Measurements from ENCODE around the gene RIPOR2.

DNA sequence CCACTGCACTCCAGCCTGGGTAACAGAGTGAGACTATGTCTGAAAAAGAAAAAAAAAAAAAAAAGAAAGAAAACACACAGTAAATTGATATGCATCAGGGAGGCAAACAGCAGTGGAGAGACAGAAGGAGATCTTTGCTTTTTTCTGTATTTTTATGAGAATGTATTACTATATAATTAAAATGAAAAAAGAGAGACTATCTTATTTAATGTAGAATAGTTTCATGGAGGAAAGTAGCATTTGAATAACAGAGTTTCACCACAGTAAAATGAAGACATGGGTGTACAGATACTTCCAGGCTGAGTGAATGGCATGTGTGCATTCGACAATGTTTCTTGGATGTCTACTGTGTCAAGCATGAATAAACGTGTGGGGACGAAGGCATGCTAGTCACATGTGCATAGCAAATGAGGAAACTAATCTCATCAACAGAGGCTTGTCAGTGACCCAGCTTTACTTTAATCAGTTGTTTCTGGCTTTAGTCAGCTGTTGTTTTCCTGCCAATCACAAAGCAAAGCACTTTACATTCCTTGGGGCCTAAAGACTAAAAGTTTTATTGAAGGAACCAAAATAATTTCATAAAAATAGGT, 81.6 kb downstream of the RIPOR2 start:
- TF ChIP-seq, protein P1, sequence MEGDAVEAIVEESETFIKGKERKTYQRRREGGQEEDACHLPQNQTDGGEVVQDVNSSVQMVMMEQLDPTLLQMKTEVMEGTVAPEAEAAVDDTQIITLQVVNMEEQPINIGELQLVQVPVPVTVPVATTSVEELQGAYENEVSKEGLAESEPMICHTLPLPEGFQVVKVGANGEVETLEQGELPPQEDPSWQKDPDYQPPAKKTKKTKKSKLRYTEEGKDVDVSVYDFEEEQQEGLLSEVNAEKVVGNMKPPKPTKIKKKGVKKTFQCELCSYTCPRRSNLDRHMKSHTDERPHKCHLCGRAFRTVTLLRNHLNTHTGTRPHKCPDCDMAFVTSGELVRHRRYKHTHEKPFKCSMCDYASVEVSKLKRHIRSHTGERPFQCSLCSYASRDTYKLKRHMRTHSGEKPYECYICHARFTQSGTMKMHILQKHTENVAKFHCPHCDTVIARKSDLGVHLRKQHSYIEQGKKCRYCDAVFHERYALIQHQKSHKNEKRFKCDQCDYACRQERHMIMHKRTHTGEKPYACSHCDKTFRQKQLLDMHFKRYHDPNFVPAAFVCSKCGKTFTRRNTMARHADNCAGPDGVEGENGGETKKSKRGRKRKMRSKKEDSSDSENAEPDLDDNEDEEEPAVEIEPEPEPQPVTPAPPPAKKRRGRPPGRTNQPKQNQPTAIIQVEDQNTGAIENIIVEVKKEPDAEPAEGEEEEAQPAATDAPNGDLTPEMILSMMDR (IDR thresholded peaks at IDR 0.05; ENCODE audit: low read depth, low read length) = no peak
- TF ChIP-seq EZH2phosphoT487 (IDR thresholded peaks at IDR 0.05; ENCODE audit: low read depth) = no peak

All from OCI-LY3 (cell line).